ENCODE measurements around the gene SLC10A7. TPM values are rescaled to one million over a fixed set of nuclear protein-coding genes. Genes with fewer than 3 reads are reported as not detected.

SLC10A7 gene
- total and polyA plus RNA-seq, 2 of the 4 experiments (the other 2 are of a cell fraction) = 5.2 to 8.4 TPM

DNA sequence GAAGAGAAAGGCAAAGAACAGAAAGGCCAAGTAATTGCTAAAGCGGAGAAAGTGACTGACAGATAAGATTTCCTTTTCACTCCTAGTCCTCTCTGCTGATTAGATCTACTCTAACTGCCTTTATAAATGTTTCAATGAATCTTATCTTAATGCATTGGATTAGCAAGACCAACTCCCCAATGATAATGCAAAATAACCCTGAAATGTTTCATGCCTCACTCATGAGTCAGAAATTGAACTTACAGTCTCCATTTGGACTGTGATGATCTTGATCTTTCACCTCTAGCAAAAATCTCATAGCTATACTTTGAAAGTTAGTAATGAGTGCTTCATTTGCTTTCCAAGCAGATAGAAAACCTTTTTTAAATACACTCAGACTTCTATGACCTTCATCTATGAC lies 26.5 kb downstream of the SLC10A7 start:
- ChIA-PET POLR2A (ENCODE audit: unreplicated experiment) (no interaction called here), CTCF (no interaction called here)
- Histone ChIP-seq H4K20me1 (ENCODE audit: insufficient read depth, low read length) (no peaks in the 10 kb centered on the region; the same call in 1 of the 2 replicates), H3K9me3 (ENCODE audit: control insufficient read depth, insufficient read depth, low read length) (no peaks in the 10 kb centered on the region), H4K8ac (ENCODE audit: low read depth in 2 of 2, low read length in 2 of 2) (no peak overlapping the region), H2BK15ac (ENCODE audit: low read depth, low read length) (no peak overlapping the region), H2AK5ac (ENCODE audit: low read depth, low read length) (no peak overlapping the region), H4K91ac (ENCODE audit: insufficient read depth, low read depth, low read length) (no peak overlapping the region), H3K4ac (ENCODE audit: low read depth, low read length) (no peak overlapping the region), H3K18ac (ENCODE audit: low read depth, low read length) (no peak overlapping the region), H3K4me2 (ENCODE audit: low read depth, low read length) (no peak overlapping the region), H3K27me3 (ENCODE audit: control insufficient read depth, insufficient read depth, low read length) (no peaks in the 10 kb centered on the region), H3K36me3 (ENCODE audit: control insufficient read depth, insufficient read depth, low read length) (no peaks in the 10 kb centered on the region), H3K4me3 (ENCODE audit: insufficient read depth, low read depth, low read length) (no peak overlapping the region), H2AK9ac (replicated peaks; ENCODE audit: low read depth, low read length, poor library complexity) (no peak overlapping the region), H3K56ac (ENCODE audit: extremely low read depth, insufficient read depth, low read length) (no peak overlapping the region), H2BK5ac (ENCODE audit: low read depth, low read length, poor library complexity, severe bottlenecking) (no peak overlapping the region), H4K5ac (ENCODE audit: low read depth, low read length) (no peak overlapping the region), H3K9ac (ENCODE audit: low read depth, low read length) (no peak overlapping the region), H3K79me1 (ENCODE audit: low read depth in 1 of 2, low read length in 2 of 2) (peaks cover 4 to 14% of the 10 kb centered on the region in 2 experiments; a peak in 2 of 4 replicates), H2BK120ac (ENCODE audit: low read depth, low read length) (no peak overlapping the region), H3K14ac (replicated peaks; ENCODE audit: low read depth, low read length) (0 out of 2 replicates have a peak overlapping the region, but pooled peaks have one; percentile 9), H3K4me1 (ENCODE audit: control insufficient read depth, insufficient read depth, low read length) (peaks cover 2% of the 10 kb centered on the region; the same call in 1 of the 2 replicates), H3K27ac (ENCODE audit: insufficient read depth, low read length) (no peak overlapping the region), H2AFZ (replicated peaks; ENCODE audit: low read length, poor library complexity) (no peak overlapping the region), H3K23ac (ENCODE audit: low read depth, low read length) (no peak overlapping the region; the same call in 1 of the 2 replicates), H2BK20ac (ENCODE audit: low read depth, low read length) (no peak overlapping the region), H3K9me1 (ENCODE audit: insufficient read depth, low read length) (no peaks in the 10 kb centered on the region)
- intact Hi-C loops (cut with micrococcal nuclease) = no loop called here
- no TSS peak for BruUV-seq (replicated peaks)
- no CpG with 5 or more reads among the region's 1 CpG for WGBS, 2 experiments (ENCODE audit: extremely low coverage in 2 of 2, insufficient read length in 1 of 2)
- DNase-seq = peak; percentile 46
- TF ChIP-seq MAFK (IDR thresholded peaks at IDR 0.05; ENCODE audit: low read depth, low read length) = no peak
- no peak for TF ChIP-seq BHLHE40 (IDR thresholded peaks at IDR 0.05; ENCODE audit: low read depth, low read length)
- no peak for TF ChIP-seq CEBPB (IDR thresholded peaks at IDR 0.05; ENCODE audit: low read depth, low read length)
- TF ChIP-seq POLR2A (IDR thresholded peaks at IDR 0.05; ENCODE audit: low read depth, low read length) = no peak
- in situ Hi-C loops (cut with MboI; ENCODE audit: low sequenced_read_pairs) = no loop called here
- dilution Hi-C loops (cut with HindIII; ENCODE audit: low sequenced_read_pairs, unreplicated experiment) = no loop called here
- peak; percentile 83 for ATAC-seq (ENCODE audit: low read depth)
